ENCODE measurements around the gene TGFB1I1. TPM values are rescaled to one million over a fixed set of nuclear protein-coding genes. Genes with fewer than 3 reads are reported as not detected.

The TGFB1I1 gene
- polyA plus RNA-seq, 1 donor from 2014 or later = 0.38 TPM

DNA sequence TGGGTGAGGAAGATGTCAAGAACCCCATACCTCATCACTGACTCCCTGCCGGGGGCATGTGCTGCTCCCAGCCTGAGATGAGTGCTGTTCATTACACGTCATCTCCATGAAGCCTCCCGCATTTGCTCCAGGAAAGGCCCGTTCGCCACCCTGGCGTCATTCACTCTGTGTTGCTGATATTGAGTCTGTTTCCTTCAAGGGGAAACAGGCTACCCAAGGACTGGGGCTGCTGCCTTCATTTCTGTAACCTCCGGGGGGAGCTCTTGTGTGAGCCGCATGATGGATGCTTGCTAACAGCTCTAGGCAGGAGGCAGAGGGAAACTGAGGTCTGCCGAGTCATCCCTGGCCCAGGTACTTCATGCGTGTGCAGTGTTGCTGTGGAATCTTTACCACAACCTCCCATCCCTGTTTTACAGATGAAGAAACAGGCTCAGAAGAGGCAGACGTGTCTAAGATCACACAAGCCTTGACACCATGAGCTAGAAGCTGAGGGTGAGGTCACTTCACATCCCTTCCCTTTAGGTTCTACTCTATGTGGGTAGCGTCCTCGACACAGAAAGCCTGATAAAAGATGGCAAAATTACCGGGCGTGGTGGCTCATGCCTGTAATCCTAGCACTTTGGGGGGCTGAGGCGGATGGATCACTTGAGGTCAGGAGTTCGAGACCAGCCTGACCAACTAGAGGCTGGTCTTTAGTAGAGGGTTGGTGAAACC is 16.2 kb upstream of the TGFB1I1 start:
- TF ChIP-seq EZH2 (IDR thresholded peaks at IDR 0.05; ENCODE audit: borderline replicate concordance, insufficient read depth, low read length, poor library complexity, severe bottlenecking) = no peak
- TF ChIP-seq, protein P1, sequence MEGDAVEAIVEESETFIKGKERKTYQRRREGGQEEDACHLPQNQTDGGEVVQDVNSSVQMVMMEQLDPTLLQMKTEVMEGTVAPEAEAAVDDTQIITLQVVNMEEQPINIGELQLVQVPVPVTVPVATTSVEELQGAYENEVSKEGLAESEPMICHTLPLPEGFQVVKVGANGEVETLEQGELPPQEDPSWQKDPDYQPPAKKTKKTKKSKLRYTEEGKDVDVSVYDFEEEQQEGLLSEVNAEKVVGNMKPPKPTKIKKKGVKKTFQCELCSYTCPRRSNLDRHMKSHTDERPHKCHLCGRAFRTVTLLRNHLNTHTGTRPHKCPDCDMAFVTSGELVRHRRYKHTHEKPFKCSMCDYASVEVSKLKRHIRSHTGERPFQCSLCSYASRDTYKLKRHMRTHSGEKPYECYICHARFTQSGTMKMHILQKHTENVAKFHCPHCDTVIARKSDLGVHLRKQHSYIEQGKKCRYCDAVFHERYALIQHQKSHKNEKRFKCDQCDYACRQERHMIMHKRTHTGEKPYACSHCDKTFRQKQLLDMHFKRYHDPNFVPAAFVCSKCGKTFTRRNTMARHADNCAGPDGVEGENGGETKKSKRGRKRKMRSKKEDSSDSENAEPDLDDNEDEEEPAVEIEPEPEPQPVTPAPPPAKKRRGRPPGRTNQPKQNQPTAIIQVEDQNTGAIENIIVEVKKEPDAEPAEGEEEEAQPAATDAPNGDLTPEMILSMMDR (IDR thresholded peaks at IDR 0.05; ENCODE audit: poor library complexity, severe bottlenecking) = peak; percentile 32
- Histone ChIP-seq H4K20me1 (ENCODE audit: insufficient read depth) (no peaks in the 10 kb centered on the region), H3K9me2 (ENCODE audit: insufficient read depth, low read length) (no peaks in the 10 kb centered on the region), H3K79me2 (replicated peaks; ENCODE audit: insufficient read depth, low read length) (peaks cover 19% of the 10 kb centered on the region), H3K4me3 (ENCODE audit: low read length) (peak overlapping the region; percentile 8), H3K9ac (ENCODE audit: low read length) (no peak overlapping the region), H3K4me2 (ENCODE audit: low read length) (no peak overlapping the region), H3K27me3 (ENCODE audit: insufficient read depth, low read depth, low read length) (no peaks in the 10 kb centered on the region), H2AFZ (ENCODE audit: low read depth, low read length) (no peak overlapping the region), H3F3A (ENCODE audit: insufficient read depth, low read length, poor library complexity, severe bottlenecking) (peaks cover 8% of the 10 kb centered on the region), H3K27ac (ENCODE audit: low read length) (no peak overlapping the region), H3K9me3 (ENCODE audit: low read length) (no peaks in the 10 kb centered on the region), H3K36me3 (ENCODE audit: insufficient read depth, low read length) (no peaks in the 10 kb centered on the region)

DNA sequence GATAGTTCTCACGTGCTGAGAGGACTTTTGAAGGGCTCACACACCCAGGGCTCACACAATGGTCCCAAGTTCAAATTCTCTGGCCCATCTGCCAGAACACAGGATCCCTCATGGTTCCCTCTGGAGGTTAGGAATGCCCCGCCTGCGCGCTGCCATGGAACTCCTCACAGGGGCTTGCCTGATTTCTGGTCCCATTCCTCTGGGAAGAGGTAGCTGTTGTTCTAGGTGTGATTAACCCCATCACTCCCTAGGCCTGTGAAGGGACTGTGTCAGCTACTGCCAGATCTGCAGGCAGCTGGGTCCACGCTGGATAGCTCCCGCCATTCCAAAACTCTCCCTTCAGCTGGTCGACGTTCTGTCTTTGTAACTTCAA is 15.0 kb upstream of the TGFB1I1 start:
- H3K27me3 ChIP-seq (ENCODE audit: insufficient read depth, low read depth, low read length) = no peaks in the 10 kb centered on the region
- H3K27ac ChIP-seq (ENCODE audit: low read length) = no peak overlapping the region
- H3K79me2 ChIP-seq (replicated peaks; ENCODE audit: insufficient read depth, low read length) = peaks cover 22% of the 10 kb centered on the region
- peak overlapping the region; percentile 99 for H3K4me3 ChIP-seq (ENCODE audit: low read length)
- no peak overlapping the region for H2AFZ ChIP-seq (ENCODE audit: low read depth, low read length)
- H3K9me3 ChIP-seq (ENCODE audit: low read length) = no peaks in the 10 kb centered on the region
- H3K4me2 ChIP-seq (ENCODE audit: low read length) = no peak overlapping the region
- TF ChIP-seq, protein P1 (IDR thresholded peaks at IDR 0.05; ENCODE audit: poor library complexity, severe bottlenecking) = no peak
- TF ChIP-seq EZH2 (IDR thresholded peaks at IDR 0.05; ENCODE audit: borderline replicate concordance, insufficient read depth, low read length, poor library complexity, severe bottlenecking) = no peak
- no peak for TF ChIP-seq MXI1 (conservative IDR thresholded peaks at IDR 0.05; ENCODE audit: poor library complexity, severe bottlenecking)
- TF ChIP-seq POLR2AphosphoS5 (IDR thresholded peaks at IDR 0.05) = no peak
- no peak for TF ChIP-seq TAF1 (IDR thresholded peaks at IDR 0.05; ENCODE audit: low read depth)
- TF ChIP-seq SMC3 (conservative IDR thresholded peaks at IDR 0.05; ENCODE audit: poor library complexity) = no peak
- TF ChIP-seq EP300 (conservative IDR thresholded peaks at IDR 0.05; ENCODE audit: poor library complexity, severe bottlenecking) = no peak
- TF ChIP-seq RAD21 (conservative IDR thresholded peaks at IDR 0.05) = no peak
- TF ChIP-seq, protein P2, sequence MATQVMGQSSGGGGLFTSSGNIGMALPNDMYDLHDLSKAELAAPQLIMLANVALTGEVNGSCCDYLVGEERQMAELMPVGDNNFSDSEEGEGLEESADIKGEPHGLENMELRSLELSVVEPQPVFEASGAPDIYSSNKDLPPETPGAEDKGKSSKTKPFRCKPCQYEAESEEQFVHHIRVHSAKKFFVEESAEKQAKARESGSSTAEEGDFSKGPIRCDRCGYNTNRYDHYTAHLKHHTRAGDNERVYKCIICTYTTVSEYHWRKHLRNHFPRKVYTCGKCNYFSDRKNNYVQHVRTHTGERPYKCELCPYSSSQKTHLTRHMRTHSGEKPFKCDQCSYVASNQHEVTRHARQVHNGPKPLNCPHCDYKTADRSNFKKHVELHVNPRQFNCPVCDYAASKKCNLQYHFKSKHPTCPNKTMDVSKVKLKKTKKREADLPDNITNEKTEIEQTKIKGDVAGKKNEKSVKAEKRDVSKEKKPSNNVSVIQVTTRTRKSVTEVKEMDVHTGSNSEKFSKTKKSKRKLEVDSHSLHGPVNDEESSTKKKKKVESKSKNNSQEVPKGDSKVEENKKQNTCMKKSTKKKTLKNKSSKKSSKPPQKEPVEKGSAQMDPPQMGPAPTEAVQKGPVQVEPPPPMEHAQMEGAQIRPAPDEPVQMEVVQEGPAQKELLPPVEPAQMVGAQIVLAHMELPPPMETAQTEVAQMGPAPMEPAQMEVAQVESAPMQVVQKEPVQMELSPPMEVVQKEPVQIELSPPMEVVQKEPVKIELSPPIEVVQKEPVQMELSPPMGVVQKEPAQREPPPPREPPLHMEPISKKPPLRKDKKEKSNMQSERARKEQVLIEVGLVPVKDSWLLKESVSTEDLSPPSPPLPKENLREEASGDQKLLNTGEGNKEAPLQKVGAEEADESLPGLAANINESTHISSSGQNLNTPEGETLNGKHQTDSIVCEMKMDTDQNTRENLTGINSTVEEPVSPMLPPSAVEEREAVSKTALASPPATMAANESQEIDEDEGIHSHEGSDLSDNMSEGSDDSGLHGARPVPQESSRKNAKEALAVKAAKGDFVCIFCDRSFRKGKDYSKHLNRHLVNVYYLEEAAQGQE (IDR thresholded peaks at IDR 0.05; ENCODE audit: borderline replicate concordance) = no peak
- no peaks in the 10 kb centered on the region for H3K36me3 ChIP-seq (ENCODE audit: insufficient read depth, low read length)
- no peaks in the 10 kb centered on the region for H3K9me2 ChIP-seq (ENCODE audit: insufficient read depth, low read length)
- H3K9ac ChIP-seq (ENCODE audit: low read length) = no peak overlapping the region
- peaks cover 8% of the 10 kb centered on the region for H3F3A ChIP-seq (ENCODE audit: insufficient read depth, low read length, poor library complexity, severe bottlenecking)
- no peaks in the 10 kb centered on the region for H4K20me1 ChIP-seq (ENCODE audit: insufficient read depth)
